ENCODE data around the gene EEF1AKMT1.

The EEF1AKMT1 gene

GRCh38 chr13:20713014-20713376 lies 60.8 kb downstream of the EEF1AKMT1 start:
- Histone ChIP-seq H3K4me3 (ENCODE audit: insufficient read depth, low read depth, low read length) (no peak overlapping the region), H3K27me3 (ENCODE audit: control insufficient read depth, insufficient read depth, low read length, poor library complexity, severe bottlenecking) (no peaks in the 10 kb centered on the region), H3K9me3 (ENCODE audit: control insufficient read depth, low read length) (no peaks in the 10 kb centered on the region), H3K4me1 (ENCODE audit: control insufficient read depth, insufficient read depth, low read length) (peaks cover 22% of the 10 kb centered on the region), H3K27ac (ENCODE audit: insufficient read depth, low read depth, low read length, poor library complexity, severe bottlenecking) (no peak overlapping the region), H3K36me3 (ENCODE audit: control insufficient read depth, insufficient read depth, low read length) (no peaks in the 10 kb centered on the region)
- 47 to 52% methylated on average over 11 of the region's 11 CpGs for WGBS, 2 experiments

GRCh38 chr13:20711301-20712044 lies 62.3 kb downstream of the EEF1AKMT1 start:
- Histone ChIP-seq H3K36me3 (ENCODE audit: control insufficient read depth, insufficient read depth, low read length) (no peaks in the 10 kb centered on the region), H3K4me1 (ENCODE audit: control insufficient read depth, insufficient read depth, low read length) (peaks cover 10% of the 10 kb centered on the region), H3K9me3 (ENCODE audit: control insufficient read depth, low read length) (no peaks in the 10 kb centered on the region), H3K4me3 (ENCODE audit: insufficient read depth, low read depth, low read length) (no peak overlapping the region), H3K27ac (ENCODE audit: insufficient read depth, low read depth, low read length, poor library complexity, severe bottlenecking) (no peak overlapping the region), H3K27me3 (ENCODE audit: control insufficient read depth, insufficient read depth, low read length, poor library complexity, severe bottlenecking) (no peaks in the 10 kb centered on the region)
- WGBS, 2 experiments: 84 to 86% methylated on average over 13 of the region's 13 CpGs

- no peak overlapping the region for H3K27ac ChIP-seq (ENCODE audit: insufficient read depth, low read depth, low read length, poor library complexity, severe bottlenecking)
- H3K36me3 ChIP-seq (ENCODE audit: control insufficient read depth, insufficient read depth, low read length): no peaks in the 10 kb centered on the region
- H3K4me3 ChIP-seq (ENCODE audit: insufficient read depth, low read depth, low read length): no peak overlapping the region
- no peaks in the 10 kb centered on the region for H3K27me3 ChIP-seq (ENCODE audit: control insufficient read depth, insufficient read depth, low read length, poor library complexity, severe bottlenecking)
- H3K4me1 ChIP-seq (ENCODE audit: control insufficient read depth, insufficient read depth, low read length): peaks cover 7% of the 10 kb centered on the region
- H3K9me3 ChIP-seq (ENCODE audit: control insufficient read depth, low read length): no peaks in the 10 kb centered on the region
- WGBS, 2 experiments: 85 to 88% methylated on average over 4 of the region's 4 CpGs
These were observed 64.0 kb downstream of the EEF1AKMT1 start for GRCh38 chr13:20709782-20710181.

- no peak overlapping the region for H3K4me3 ChIP-seq (ENCODE audit: insufficient read depth, low read depth, low read length)
- 93 to 99% methylated on average over 8 of the region's 8 CpGs for WGBS, 2 experiments
- no peaks in the 10 kb centered on the region for H3K9me3 ChIP-seq (ENCODE audit: control insufficient read depth, low read length)
These were observed 64.4 kb downstream of the EEF1AKMT1 start for GRCh38 chr13:20709369-20709768.

GRCh38 chr13:20708216-20708615 lies 65.5 kb downstream of the EEF1AKMT1 start:
- Histone ChIP-seq H3K4me1 (ENCODE audit: control insufficient read depth, insufficient read depth, low read length) (peaks cover under 1% of the 10 kb centered on the region), H3K27ac (ENCODE audit: insufficient read depth, low read depth, low read length, poor library complexity, severe bottlenecking) (no peak overlapping the region), H3K4me3 (ENCODE audit: insufficient read depth, low read depth, low read length) (no peak overlapping the region), H3K9me3 (ENCODE audit: control insufficient read depth, low read length) (no peaks in the 10 kb centered on the region), H3K36me3 (ENCODE audit: control insufficient read depth, insufficient read depth, low read length) (no peaks in the 10 kb centered on the region), H3K27me3 (ENCODE audit: control insufficient read depth, insufficient read depth, low read length, poor library complexity, severe bottlenecking) (peaks cover 2% of the 10 kb centered on the region)
- 75 to 88% methylated on average over 2 of the region's 2 CpGs for WGBS, 2 experiments

More at GRCh38 chr13:20709369-20709768, 64.4 kb downstream of the EEF1AKMT1 start:
- peaks cover 7% of the 10 kb centered on the region for H3K4me1 ChIP-seq (ENCODE audit: control insufficient read depth, insufficient read depth, low read length)
- H3K27ac ChIP-seq (ENCODE audit: insufficient read depth, low read depth, low read length, poor library complexity, severe bottlenecking): no peak overlapping the region
- no peaks in the 10 kb centered on the region for H3K36me3 ChIP-seq (ENCODE audit: control insufficient read depth, insufficient read depth, low read length)
- H3K27me3 ChIP-seq (ENCODE audit: control insufficient read depth, insufficient read depth, low read length, poor library complexity, severe bottlenecking): no peaks in the 10 kb centered on the region

GRCh38 chr13:20706661-20707060 lies 67.1 kb downstream of the EEF1AKMT1 start:
- 92 to 96% methylated on average over 5 of the region's 5 CpGs for WGBS, 2 experiments

GRCh38 chr13:20704459-20705069 lies 69.2 kb downstream of the EEF1AKMT1 start:
- H3K4me1 ChIP-seq (ENCODE audit: control insufficient read depth, insufficient read depth, low read length): no peaks in the 10 kb centered on the region
- WGBS, 2 experiments: 28 to 35% methylated on average over 16 to 19 of the region's 20 CpGs
- H3K36me3 ChIP-seq (ENCODE audit: control insufficient read depth, insufficient read depth, low read length): no peaks in the 10 kb centered on the region
- H3K9me3 ChIP-seq (ENCODE audit: control insufficient read depth, low read length): no peaks in the 10 kb centered on the region
- H3K4me3 ChIP-seq (ENCODE audit: insufficient read depth, low read depth, low read length): peak overlapping the region; percentile 35
- H3K27me3 ChIP-seq (ENCODE audit: control insufficient read depth, insufficient read depth, low read length, poor library complexity, severe bottlenecking): peaks cover 35% of the 10 kb centered on the region
- H3K27ac ChIP-seq (ENCODE audit: insufficient read depth, low read depth, low read length, poor library complexity, severe bottlenecking): no peak overlapping the region

More at GRCh38 chr13:20706661-20707060, 67.1 kb downstream of the EEF1AKMT1 start:
- Histone ChIP-seq H3K9me3 (ENCODE audit: control insufficient read depth, low read length) (no peaks in the 10 kb centered on the region), H3K4me1 (ENCODE audit: control insufficient read depth, insufficient read depth, low read length) (no peaks in the 10 kb centered on the region), H3K27ac (ENCODE audit: insufficient read depth, low read depth, low read length, poor library complexity, severe bottlenecking) (no peak overlapping the region), H3K4me3 (ENCODE audit: insufficient read depth, low read depth, low read length) (no peak overlapping the region), H3K36me3 (ENCODE audit: control insufficient read depth, insufficient read depth, low read length) (no peaks in the 10 kb centered on the region), H3K27me3 (ENCODE audit: control insufficient read depth, insufficient read depth, low read length, poor library complexity, severe bottlenecking) (peaks cover 18% of the 10 kb centered on the region)

GRCh38 chr13:20703780-20704458 lies 69.8 kb downstream of the EEF1AKMT1 start:
- H3K4me1 ChIP-seq (ENCODE audit: control insufficient read depth, insufficient read depth, low read length): no peaks in the 10 kb centered on the region
- 0% methylated on average over 81 to 94 of the region's 98 CpGs for WGBS, 2 experiments
- no peak overlapping the region for H3K27ac ChIP-seq (ENCODE audit: insufficient read depth, low read depth, low read length, poor library complexity, severe bottlenecking)
- H3K27me3 ChIP-seq (ENCODE audit: control insufficient read depth, insufficient read depth, low read length, poor library complexity, severe bottlenecking): peaks cover 35% of the 10 kb centered on the region
- no peaks in the 10 kb centered on the region for H3K9me3 ChIP-seq (ENCODE audit: control insufficient read depth, low read length)
- H3K36me3 ChIP-seq (ENCODE audit: control insufficient read depth, insufficient read depth, low read length): no peaks in the 10 kb centered on the region
- peak overlapping the region; percentile 71 for H3K4me3 ChIP-seq (ENCODE audit: insufficient read depth, low read depth, low read length)

GRCh38 chr13:20702915-20703779 lies 70.6 kb downstream of the EEF1AKMT1 start, which contains the start of gene IL17D:
Gene IL17D (plus strand): TSS chr13:20703699. CDS start chr13:20704002, 303 bp downstream.
- Histone ChIP-seq H3K27me3 (ENCODE audit: control insufficient read depth, insufficient read depth, low read length, poor library complexity, severe bottlenecking) (peaks cover 35% of the 10 kb centered on the region), H3K4me3 (ENCODE audit: insufficient read depth, low read depth, low read length) (peak within 1 kb of the TSS; percentile 71), H3K36me3 (ENCODE audit: control insufficient read depth, insufficient read depth, low read length) (no peaks in the 10 kb centered on the region), H3K27ac (ENCODE audit: insufficient read depth, low read depth, low read length, poor library complexity, severe bottlenecking) (no peak within 1 kb of the TSS), H3K9me3 (ENCODE audit: control insufficient read depth, low read length) (no peaks in the 10 kb centered on the region), H3K4me1 (ENCODE audit: control insufficient read depth, insufficient read depth, low read length) (no peaks in the 10 kb centered on the region)
- WGBS, 2 experiments: 1% methylated on average over 94 of the region's 94 CpGs

Data from ectodermal cell (in vitro differentiated cells).